Testis (tissue), 2 donors: ENCODE data around the gene CYTH2.

Source experiments
- POLR2A ChIP-seq: fragments of 450-650 bp; IDR thresholded peaks from one replicate; pipeline ENCODE4 v1.6.1; 2017; ENCODE audit warnings: antibody characterized with exemption, mild to moderate bottlenecking, moderate library complexity
- TF ChIP-seq, protein P1 (sequence below), 3 experiments: fragments of 450-650 bp in 2 of 3; fragments of 200-600 bp in 1 of 3; sonication (generic) in 1 of 3; IDR thresholded peaks; one replicate each; pipeline ENCODE4 v1.5.1; 2016 to 2019; ENCODE audit warnings: antibody characterized with exemption in 3 of 3, mild to moderate bottlenecking in 2 of 3, moderate library complexity in 1 of 3

DNA sequence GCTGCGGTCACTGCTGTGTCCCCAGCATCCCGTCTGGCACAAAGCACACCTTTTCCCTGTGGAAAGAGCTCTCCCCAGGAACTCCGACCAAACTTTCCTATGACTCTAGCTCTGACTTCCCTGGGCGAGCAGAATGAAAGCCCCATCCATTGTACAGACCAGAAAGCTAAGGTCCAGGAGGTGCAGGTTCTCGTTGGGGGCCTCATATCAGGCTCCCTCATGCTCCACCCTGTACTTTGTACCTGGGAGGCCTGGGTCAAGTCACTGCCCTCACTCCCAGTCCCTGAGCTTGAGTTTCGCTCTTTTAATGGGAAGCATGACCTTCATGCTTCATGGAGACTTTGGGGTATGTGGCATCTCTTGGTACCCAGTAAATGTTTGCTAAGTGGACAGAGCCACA is 18.4 kb downstream of the CYTH2 start:
- TF ChIP-seq, protein P1, sequence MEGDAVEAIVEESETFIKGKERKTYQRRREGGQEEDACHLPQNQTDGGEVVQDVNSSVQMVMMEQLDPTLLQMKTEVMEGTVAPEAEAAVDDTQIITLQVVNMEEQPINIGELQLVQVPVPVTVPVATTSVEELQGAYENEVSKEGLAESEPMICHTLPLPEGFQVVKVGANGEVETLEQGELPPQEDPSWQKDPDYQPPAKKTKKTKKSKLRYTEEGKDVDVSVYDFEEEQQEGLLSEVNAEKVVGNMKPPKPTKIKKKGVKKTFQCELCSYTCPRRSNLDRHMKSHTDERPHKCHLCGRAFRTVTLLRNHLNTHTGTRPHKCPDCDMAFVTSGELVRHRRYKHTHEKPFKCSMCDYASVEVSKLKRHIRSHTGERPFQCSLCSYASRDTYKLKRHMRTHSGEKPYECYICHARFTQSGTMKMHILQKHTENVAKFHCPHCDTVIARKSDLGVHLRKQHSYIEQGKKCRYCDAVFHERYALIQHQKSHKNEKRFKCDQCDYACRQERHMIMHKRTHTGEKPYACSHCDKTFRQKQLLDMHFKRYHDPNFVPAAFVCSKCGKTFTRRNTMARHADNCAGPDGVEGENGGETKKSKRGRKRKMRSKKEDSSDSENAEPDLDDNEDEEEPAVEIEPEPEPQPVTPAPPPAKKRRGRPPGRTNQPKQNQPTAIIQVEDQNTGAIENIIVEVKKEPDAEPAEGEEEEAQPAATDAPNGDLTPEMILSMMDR (IDR thresholded peaks at IDR 0.05), result no peak
- no peak for TF ChIP-seq POLR2A
